IMR-90 (cell line): ENCODE measurements around the gene MED17. TPM values are rescaled to one million over a fixed set of nuclear protein-coding genes. Genes with fewer than 3 reads are reported as not detected.

Experiments
- ATAC-seq: fragments of 200-7000 bp; cut with Tn5 transposase; 2 replicates; pipeline ENCODE4 v1.9.1; 2020; ENCODE audit warnings: low read depth, mild to moderate bottlenecking, moderate library complexity
- BruUV-seq: library from RNA; stranded (reverse); fragments of 400-500 nt; replicated peaks from 2 replicates; lab custom pipeline; 2021; lab: Mats Ljungman, UMichigan
- CTCF ChIA-PET: fragments of 300-600 bp; formaldehyde crosslinking; extraction: SDS; loops from one replicate; lab custom pipeline; 2021; ENCODE audit warnings: antibody characterized with exemption; lab: Yijun Ruan, JAX
- POLR2A ChIA-PET: fragments of 300-600 bp; sonication (Branson Sonifier 250); formaldehyde crosslinking; loops from one replicate; lab custom pipeline; 2022; ENCODE audit warnings: antibody characterized with exemption; ENCODE audit not compliant: unreplicated experiment; lab: Charles Lee
- DNase-seq: peaks from one replicate; pipeline ENCODE4 v3.0.0; 2013
- H2AFZ ChIP-seq: replicated peaks from 2 replicates; pipeline ENCODE3; 2013; ENCODE audit warnings: low read length, mild to moderate bottlenecking; ENCODE audit not compliant: poor library complexity
- H2AK5ac ChIP-seq: 2 replicates; pipeline ENCODE4 v1.6.1; 2013; ENCODE audit warnings: low read depth, low read length, inconsistent platforms
- H2AK9ac ChIP-seq: replicated peaks from 2 replicates; pipeline ENCODE3; 2013; ENCODE audit warnings: mild to moderate bottlenecking, low read depth, low read length, moderate library complexity; ENCODE audit not compliant: poor library complexity
- H2BK120ac ChIP-seq: 2 replicates; pipeline ENCODE4 v1.6.1; 2013; ENCODE audit warnings: low read depth, low read length, inconsistent platforms
- H2BK15ac ChIP-seq: 3 replicates; pipeline ENCODE4 v1.6.1; 2013; ENCODE audit warnings: low read depth, low read length, inconsistent platforms
- H2BK20ac ChIP-seq: 2 replicates; pipeline ENCODE4 v1.6.1; 2013; ENCODE audit warnings: low read depth, mild to moderate bottlenecking, inconsistent platforms, low read length, moderate library complexity
- H2BK5ac ChIP-seq: 2 replicates; pipeline ENCODE4 v1.6.1; 2013; ENCODE audit warnings: mild to moderate bottlenecking, low read depth, low read length, inconsistent platforms; ENCODE audit not compliant: poor library complexity, severe bottlenecking
- H3K14ac ChIP-seq: replicated peaks from 2 replicates; pipeline ENCODE4 v1.6.1; 2013; ENCODE audit warnings: low read depth, low read length, inconsistent platforms
- H3K18ac ChIP-seq: 2 replicates; pipeline ENCODE4 v1.6.1; 2013; ENCODE audit warnings: low read depth, low read length, control low read depth
- H3K23ac ChIP-seq: 2 replicates; pipeline ENCODE4 v1.6.1; 2013; ENCODE audit warnings: low read depth, low read length, inconsistent platforms
- H3K27ac ChIP-seq: 2 replicates; pipeline ENCODE4 v1.5.1; 2013; ENCODE audit warnings: mild to moderate bottlenecking, control low read depth, low read length; ENCODE audit not compliant: insufficient read depth
- H3K27me3 ChIP-seq: 2 replicates; pipeline ENCODE4 v1.6.1; 2013; ENCODE audit warnings: low read length; ENCODE audit not compliant: control insufficient read depth, insufficient read depth
- H3K36me3 ChIP-seq: 2 replicates; pipeline ENCODE4 v1.6.1; 2013; ENCODE audit warnings: low read length, mixed read lengths; ENCODE audit not compliant: control insufficient read depth, insufficient read depth
- H3K4ac ChIP-seq: 2 replicates; pipeline ENCODE4 v1.6.1; 2013; ENCODE audit warnings: low read depth, low read length, inconsistent platforms
- H3K4me1 ChIP-seq: 2 replicates; pipeline ENCODE4 v1.6.1; 2013; ENCODE audit warnings: low read length, mixed read lengths; ENCODE audit not compliant: control insufficient read depth, insufficient read depth
- H3K4me2 ChIP-seq: 2 replicates; pipeline ENCODE4 v1.6.1; 2013; ENCODE audit warnings: low read depth, mild to moderate bottlenecking, control low read depth, low read length, moderate library complexity
- H3K4me3 ChIP-seq: 2 replicates; pipeline ENCODE4 v1.5.1; 2013; ENCODE audit warnings: low read depth, mild to moderate bottlenecking, control low read depth, low read length, moderate library complexity; ENCODE audit not compliant: insufficient read depth
- H3K56ac ChIP-seq: 2 replicates; pipeline ENCODE4 v1.6.1; 2013; ENCODE audit warnings: low read length, inconsistent platforms; ENCODE audit not compliant: insufficient read depth; ENCODE audit errors: extremely low read depth
- H3K79me1 ChIP-seq, 2 experiments: 2 replicates each; pipeline ENCODE4 v1.6.1; 2013; ENCODE audit warnings: low read length in 2 of 2, inconsistent platforms in 1 of 2, low read depth in 1 of 2
- H3K9ac ChIP-seq: 2 replicates; pipeline ENCODE4 v1.6.1; 2013; ENCODE audit warnings: low read depth, low read length, control low read depth
- H3K9me1 ChIP-seq: 2 replicates; pipeline ENCODE4 v1.6.1; 2013; ENCODE audit warnings: low read length, inconsistent platforms; ENCODE audit not compliant: insufficient read depth
- H3K9me3 ChIP-seq: 2 replicates; pipeline ENCODE4 v1.6.1; 2013; ENCODE audit warnings: low read length; ENCODE audit not compliant: control insufficient read depth, insufficient read depth
- H4K20me1 ChIP-seq: 2 replicates; pipeline ENCODE4 v1.6.1; 2013; ENCODE audit warnings: low read length, inconsistent platforms; ENCODE audit not compliant: insufficient read depth
- H4K5ac ChIP-seq: 2 replicates; pipeline ENCODE4 v1.6.1; 2013; ENCODE audit warnings: mild to moderate bottlenecking, low read depth, low read length, control low read depth
- H4K8ac ChIP-seq, 2 experiments: 2 replicates each; pipeline ENCODE4 v1.6.1; 2013; ENCODE audit warnings: low read depth in 2 of 2, low read length in 2 of 2, control low read depth in 1 of 2, inconsistent platforms in 1 of 2
- H4K91ac ChIP-seq: 2 replicates; pipeline ENCODE4 v1.6.1; 2013; ENCODE audit warnings: low read depth, low read length, inconsistent platforms; ENCODE audit not compliant: insufficient read depth
- CHD1 ChIP-seq: IDR thresholded peaks from 2 replicates; pipeline ENCODE4 v1.6.1; 2012; ENCODE audit warnings: low read depth, low read length, improper control_type of control experiment
- FOS ChIP-seq: fragments of 150-350 bp; IDR thresholded peaks from 2 replicates; pipeline ENCODE4 v1.6.1; 2016; ENCODE audit warnings: low read depth, low read length
- MAFK ChIP-seq: IDR thresholded peaks from 2 replicates; pipeline ENCODE4 v1.6.1; 2012; ENCODE audit warnings: low read depth, low read length, improper control_type of control experiment
- NFE2L2 ChIP-seq: fragments of 150-350 bp; IDR thresholded peaks from 2 replicates; pipeline ENCODE4 v1.6.1; 2016; ENCODE audit warnings: low read depth, mild to moderate bottlenecking, low read length
- RCOR1 ChIP-seq: IDR thresholded peaks from 2 replicates; pipeline ENCODE4 v1.6.1; 2012; ENCODE audit warnings: mild to moderate bottlenecking, low read length, improper control_type of control experiment; ENCODE audit not compliant: insufficient replicate concordance
- SMC3 ChIP-seq: fragments of 150-350 bp; IDR thresholded peaks from 2 replicates; pipeline ENCODE4 v1.6.1; 2016; ENCODE audit warnings: low read depth, mild to moderate bottlenecking, antibody characterized with exemption, low read length, moderate library complexity
- WGBS, 2 experiments: methylation state at CpG; one replicate each; pipeline versions ENCODE4 v1.1.5 to v1.1.7; 2013; ENCODE audit warnings: missing lambda C conversion rate in 2 of 2; ENCODE audit not compliant: insufficient read length in 1 of 2; ENCODE audit errors: extremely low coverage in 2 of 2; 5-methylcytosine and 5-hydroxymethylcytosine counted together
- dilution Hi-C: fragments of 300-500 bp; cut with HindIII; formaldehyde crosslinking; loops from one replicate; pipeline ENCODE4 v1.14.3; 2018; ENCODE audit warnings: low sequenced_read_pairs; ENCODE audit not compliant: unreplicated experiment
- in situ Hi-C: fragments of 300-500 bp; cut with MboI; formaldehyde crosslinking; loops from 3 replicates; pipeline ENCODE4 v1.14.3; 2019; ENCODE audit warnings: low sequenced_read_pairs, inconsistent platforms, mixed read lengths
- intact Hi-C: fragments of 100-400 bp; cut with micrococcal nuclease; formaldehyde crosslinking; loops from 2 replicates; pipeline ENCODE4 v1.10.0; 2022
- polyA plus RNA-seq, 3 experiments: library from polyadenylated mRNA; depleted of rRNA; stranded (reverse); fragments of >200 nt; gene quantifications; 2 replicates each; pipeline ENCODE4 v1.2.3, GENCODE V29; 2012; ENCODE audit warnings: low replicate concordance in 1 of 3
- total RNA-seq: library from RNA; depleted of rRNA; stranded (reverse); fragments of >200 nt; gene quantifications from 2 replicates; pipeline ENCODE4 v1.2.3, GENCODE V29; 2012

Gene MED17
- total and polyA plus RNA-seq, 2 of the 4 experiments (the other 2 are of a cell fraction): 20.0 to 23.3 TPM

DNA sequence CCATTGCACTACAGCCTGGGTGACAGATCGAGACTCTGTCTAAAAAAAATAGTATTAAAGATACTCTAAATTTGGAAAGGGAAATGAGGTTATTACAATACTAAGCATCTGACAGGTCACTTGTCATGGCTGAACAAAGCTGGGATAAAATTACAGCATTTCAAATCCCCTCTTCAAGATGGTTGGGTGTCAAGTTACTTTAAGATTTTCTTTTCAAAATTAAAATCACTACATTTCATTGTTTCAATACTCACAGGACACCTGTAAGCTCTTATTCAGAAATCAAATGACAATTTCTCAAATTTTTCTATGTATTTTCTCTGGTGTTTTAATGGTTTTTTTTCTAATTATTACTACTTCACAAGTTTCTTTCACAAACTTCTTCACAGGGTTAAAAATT lies 48.5 kb upstream of the MED17 start:
- intact Hi-C loops (no loop called here), dilution Hi-C loops (no loop called here), in situ Hi-C loops (loop anchor here (10.0 kb wide), 1 partner anchor 399 kb away; no protein-coding TSS in a partner anchor)
- no peak overlapping the region for H3K14ac ChIP-seq
- no peak overlapping the region for H2AK5ac ChIP-seq
- no peaks in the 10 kb centered on the region for H3K27me3 ChIP-seq
- ChIA-PET POLR2A (interaction anchor here (0.6 kb wide), 1 partner anchor 31 kb away, joined by 4 read pairs; no protein-coding TSS in a partner anchor), CTCF (no interaction called here)
- no peak overlapping the region for H3K27ac ChIP-seq
- no peak overlapping the region for H2BK5ac ChIP-seq
- no peak overlapping the region for H3K9ac ChIP-seq
- H3K4ac ChIP-seq: no peak overlapping the region
- H3K4me1 ChIP-seq: peaks cover 6% of the 10 kb centered on the region
- no peak overlapping the region for H2AFZ ChIP-seq
- H3K4me3 ChIP-seq: no peak overlapping the region
- H4K20me1 ChIP-seq: peaks cover 81% of the 10 kb centered on the region
- TF ChIP-seq MAFK (no peak), SMC3 (no peak), NFE2L2 (no peak), FOS (no peak), CHD1 (no peak), RCOR1 (no peak)
- BruUV-seq: no TSS peak
- H3K4me2 ChIP-seq: no peak overlapping the region; the same call in 1 of the 2 replicates
- H3K79me1 ChIP-seq: peaks cover 11 to 32% of the 10 kb centered on the region in 2 experiments; a peak in 2 of 4 replicates
- H3K36me3 ChIP-seq: peaks cover 44% of the 10 kb centered on the region
- no peak overlapping the region for H4K8ac ChIP-seq
- no peak overlapping the region for H3K18ac ChIP-seq
- H3K9me3 ChIP-seq: no peaks in the 10 kb centered on the region
- H3K23ac ChIP-seq: no peak overlapping the region
- no peak overlapping the region for H2BK120ac ChIP-seq
- H3K9me1 ChIP-seq: no peaks in the 10 kb centered on the region; the same call in 1 of the 2 replicates
- ATAC-seq (no peak), DNase-seq (no peak)
- H2BK20ac ChIP-seq: no peak overlapping the region
- H4K91ac ChIP-seq: no peak overlapping the region
- no peak overlapping the region for H2AK9ac ChIP-seq
- H2BK15ac ChIP-seq: no peak overlapping the region
- no peak overlapping the region for H4K5ac ChIP-seq
- WGBS, 2 experiments: no CpG with 5 or more reads among the region's 1 CpG
- no peak overlapping the region for H3K56ac ChIP-seq
